Measurements from ENCODE around the gene OSBPL6.

DNA sequence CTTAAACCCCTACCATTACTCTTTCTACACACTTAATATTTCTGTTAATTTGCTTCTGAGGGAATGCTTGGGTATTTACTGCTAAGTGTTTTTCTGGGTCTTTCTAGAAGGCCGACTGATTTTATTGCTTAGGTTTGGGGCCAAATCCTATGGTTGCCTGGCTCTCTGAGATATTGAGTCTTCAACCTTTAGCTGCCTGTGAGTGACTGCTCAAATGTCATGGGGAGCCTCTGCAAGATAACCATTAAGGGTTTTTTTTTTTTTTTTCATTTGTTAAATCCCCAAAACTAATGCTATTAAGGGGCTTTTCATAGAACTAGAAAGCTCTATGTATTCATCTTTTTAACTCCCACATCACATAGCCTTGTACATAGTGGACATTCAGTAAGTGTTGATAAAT is 5.0 kb downstream of the OSBPL6 start:
- TF ChIP-seq, protein P1, sequence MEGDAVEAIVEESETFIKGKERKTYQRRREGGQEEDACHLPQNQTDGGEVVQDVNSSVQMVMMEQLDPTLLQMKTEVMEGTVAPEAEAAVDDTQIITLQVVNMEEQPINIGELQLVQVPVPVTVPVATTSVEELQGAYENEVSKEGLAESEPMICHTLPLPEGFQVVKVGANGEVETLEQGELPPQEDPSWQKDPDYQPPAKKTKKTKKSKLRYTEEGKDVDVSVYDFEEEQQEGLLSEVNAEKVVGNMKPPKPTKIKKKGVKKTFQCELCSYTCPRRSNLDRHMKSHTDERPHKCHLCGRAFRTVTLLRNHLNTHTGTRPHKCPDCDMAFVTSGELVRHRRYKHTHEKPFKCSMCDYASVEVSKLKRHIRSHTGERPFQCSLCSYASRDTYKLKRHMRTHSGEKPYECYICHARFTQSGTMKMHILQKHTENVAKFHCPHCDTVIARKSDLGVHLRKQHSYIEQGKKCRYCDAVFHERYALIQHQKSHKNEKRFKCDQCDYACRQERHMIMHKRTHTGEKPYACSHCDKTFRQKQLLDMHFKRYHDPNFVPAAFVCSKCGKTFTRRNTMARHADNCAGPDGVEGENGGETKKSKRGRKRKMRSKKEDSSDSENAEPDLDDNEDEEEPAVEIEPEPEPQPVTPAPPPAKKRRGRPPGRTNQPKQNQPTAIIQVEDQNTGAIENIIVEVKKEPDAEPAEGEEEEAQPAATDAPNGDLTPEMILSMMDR (IDR thresholded peaks at IDR 0.05; ENCODE audit: low read depth, low read length): no peak
- TF ChIP-seq POLR2A (IDR thresholded peaks at IDR 0.05; ENCODE audit: extremely low read depth, insufficient read length): no peak
- TF ChIP-seq, protein P2, sequence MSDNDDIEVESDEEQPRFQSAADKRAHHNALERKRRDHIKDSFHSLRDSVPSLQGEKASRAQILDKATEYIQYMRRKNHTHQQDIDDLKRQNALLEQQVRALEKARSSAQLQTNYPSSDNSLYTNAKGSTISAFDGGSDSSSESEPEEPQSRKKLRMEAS (IDR thresholded peaks at IDR 0.05; ENCODE audit: low read depth, low read length): no peak

All from NB4 (cell line).